Activated T-helper 1 cell treated with anti-CD3 and anti-CD28 coated beads, Interleukin-12 subunit alpha, Interleukin-12 subunit beta, Interleukin-2, Interleukin-4 antibody, amounts not matched to agents 30 ng/mL and 10 ng/mL and 1 ng/mL, durations not matched to agents 14 hours and 24 hours and 36 hours (primary cell): ENCODE data around the gene OOEP. TPM values are rescaled to one million over a fixed set of nuclear protein-coding genes. Genes with fewer than 3 reads are reported as not detected.

Experiments used
- total RNA-seq: library from RNA; stranded (reverse); gene quantifications from 2 replicates; pipeline ENCODE4 v1.2.3, GENCODE V29; 2022

The OOEP gene
- total RNA-seq, 1 donor from 2014 or later = 1.2 TPM

Other genes starting within 250 kb of the OOEP start
- not detected in 2 replicates for gene KHDC1L, start 144.4 kb downstream of the OOEP start, total RNA-seq
- gene KHDC1, start 106.7 kb downstream of the OOEP start, total RNA-seq = 4.8 and 6.4 TPM in 2 replicates
- gene DPPA5, start 15.6 kb downstream of the OOEP start, total RNA-seq = not detected in 2 replicates
- gene KHDC3L, start 7.2 kb downstream of the OOEP start, total RNA-seq = not detected in 2 replicates
- 0.44 and 0.66 TPM in 2 replicates for gene DDX43, start 24.9 kb upstream of the OOEP start, total RNA-seq
- 47.6 and 51.1 TPM in 2 replicates for gene CGAS, start 82.4 kb upstream of the OOEP start, total RNA-seq
- gene MTO1, start 91.8 kb upstream of the OOEP start, total RNA-seq = 33.3 and 45.8 TPM in 2 replicates
- gene EEF1A1, start 151.1 kb upstream of the OOEP start, total RNA-seq = 8,439 and 8,694 TPM in 2 replicates